ENCODE data around the gene MTHFD2L. TPM values are rescaled to one million over a fixed set of nuclear protein-coding genes. Genes with fewer than 3 reads are reported as not detected.
A peak's percentile ranks its signal among the peaks of the same experiment; 100 is the strongest.

MTHFD2L gene
- total and polyA plus RNA-seq, 9 of the 15 experiments (the other 6 are each of a cell fraction or from before 2014, with no cell fraction given): 10.0 to 39.0 (median 26.0) TPM

GRCh38 chr4:74309223-74309622 lies 151.3 kb downstream of the MTHFD2L start (continued):
- TF ChIP-seq ZBTB7A (IDR thresholded peaks at IDR 0.05; ENCODE audit: borderline replicate concordance, control insufficient read depth, low read depth, low read length) (no peak), ZNF518B (CRISPR knock-in tag; IDR thresholded peaks at IDR 0.05) (no peak)

GRCh38 chr4:74311696-74312313 lies 153.9 kb downstream of the MTHFD2L start:
- H3K4me2 ChIP-seq (ENCODE audit: insufficient read depth, low read length): no peak overlapping the region
- no peaks in the 10 kb centered on the region for H3K9me1 ChIP-seq (ENCODE audit: control insufficient read depth, insufficient read depth, low read length)
- no peak overlapping the region for H3K9ac ChIP-seq (ENCODE audit: insufficient read depth in 1 of 2, low read depth in 2 of 2, low read length in 2 of 2)
- no peak overlapping the region for H3K27ac ChIP-seq (ENCODE audit: extremely low read depth, low read depth, low read length)
- H3K27me3 ChIP-seq (ENCODE audit: control insufficient read depth in 2 of 2, insufficient read depth in 2 of 2, low read length in 2 of 2): no peaks in the 10 kb centered on the region
- no TSS peak for BruUV-seq (replicated peaks)
- no peaks in the 10 kb centered on the region; a peak in 1 of 5 replicates for H3K4me1 ChIP-seq (replicated peaks in 1 of 2; ENCODE audit: control insufficient read depth in 2 of 2, insufficient read depth in 2 of 2, low read length in 2 of 2)
- no peaks in the 10 kb centered on the region for H3K9me3 ChIP-seq (replicated peaks; ENCODE audit: control insufficient read depth, insufficient read depth, low read depth, low read length)
- FAIRE-seq (peak; percentile 83), DNase-seq (ENCODE audit: extremely low read depth in 1 of 4, low spot score in 3 of 4) (peak in 1 of 4 experiments; percentile 67), ATAC-seq (peak; percentile 76)
- H4K20me1 ChIP-seq (replicated peaks; ENCODE audit: control insufficient read depth, insufficient read depth, low read length): no peaks in the 10 kb centered on the region
- no peak overlapping the region for H2AFZ ChIP-seq (ENCODE audit: low read depth, low read length)
- POLR2A ChIA-PET: no interaction called here
- intact Hi-C loops (cut with micrococcal nuclease): loop anchor here (1.0 to 5.0 kb wide), 3 partner anchors 84 to 650 kb away; no protein-coding TSS in a partner anchor
- H3K79me2 ChIP-seq (ENCODE audit: control insufficient read depth, insufficient read depth, low read length): peaks cover 93% of the 10 kb centered on the region
- in situ Hi-C loops (cut with MboI): loop anchor here (5.0 to 10.0 kb wide), 2 partner anchors 115 to 223 kb away; no protein-coding TSS in a partner anchor
- peaks cover 27% of the 10 kb centered on the region; the same call in 2 of the 3 replicates for H3K36me3 ChIP-seq (ENCODE audit: control insufficient read depth, insufficient read depth, low read length)
- CTCF ChIA-PET (ENCODE audit: low intra/inter-chr PET ratio): interaction anchor here (0.6 to 3.9 kb wide), 10 partner anchors 9 to 737 kb away, joined by 3 to 57 read pairs (median 4); no protein-coding TSS in a partner anchor
- no peak overlapping the region for H3K4me3 ChIP-seq
- 61% methylated on average over 4 of the region's 4 CpGs for WGBS (ENCODE audit: insufficient coverage, low coverage, missing lambda C conversion rate)
- no peak for TF ChIP-seq PRPF4 (IDR thresholded peaks at IDR 0.05; ENCODE audit: insufficient read depth, low read depth, low read length, poor library complexity, severe bottlenecking)
- peak; percentile 50 to 81 (median 59); a peak in 5 of 6 replicates for TF ChIP-seq CTCF (IDR thresholded peaks at IDR 0.05 in 2 of 3, conservative IDR thresholded peaks at IDR 0.05 in 1 of 3; ENCODE audit: insufficient read depth in 2 of 3, low read depth in 1 of 3, low read length in 3 of 3)
- no peak for TF ChIP-seq ZNF133 (CRISPR knock-in tag; IDR thresholded peaks at IDR 0.05)
- no peak for TF ChIP-seq ZBTB8A (IDR thresholded peaks at IDR 0.05; ENCODE audit: partially characterized antibody)
- no peak for TF ChIP-seq ZNF449 (CRISPR knock-in tag; IDR thresholded peaks at IDR 0.05)
- TF ChIP-seq DEAF1 (CRISPR knock-in tag; IDR thresholded peaks at IDR 0.05): 0 out of 2 replicates have a peak, but pooled peaks have one; percentile 52
- TF ChIP-seq DPF2 (IDR thresholded peaks at IDR 0.05): no peak

All from K562 (cell line).